Kidney tubule cell (primary cell): Measurements from ENCODE around the gene LDB1.

ENCODE experiments used
- DNase-seq: peaks from one replicate; pipeline ENCODE4 v3.0.0-alpha.2; 2018; ENCODE audit warnings: low spot score

LDB1 gene

GRCh38 chr10:102134416-102134815, 14.2 kb upstream of the LDB1 start:
- DNase-seq: no peak

- peak; percentile 83 for DNase-seq
These were observed 13.4 kb upstream of the LDB1 start for GRCh38 chr10:102133373-102134195.

- peak; percentile 99 for DNase-seq
These were observed 12.6 kb upstream of the LDB1 start, which contains the start of gene PPRC1 for GRCh38 chr10:102132563-102133372. PPRC1 (plus strand) TSS chr10:102133040; CDS start chr10:102133069, 29 bp downstream.

GRCh38 chr10:102132193-102132562, 12.0 kb upstream of the LDB1 start:
- no peak for DNase-seq

- peak; percentile 56 for DNase-seq
These were observed 11.4 kb upstream of the LDB1 start for GRCh38 chr10:102131286-102132170.

GRCh38 chr10:102123223-102123622, 3.1 kb upstream of the LDB1 start:
- no peak for DNase-seq

GRCh38 chr10:102122450-102122849, 2.3 kb upstream of the LDB1 start:
- DNase-seq: no peak

- DNase-seq: no peak
These were observed 1.7 kb upstream of the LDB1 start for GRCh38 chr10:102121739-102122372.

GRCh38 chr10:102120991-102121738, 997 bp upstream of the LDB1 start:
- DNase-seq: peak; percentile 55

DNA sequence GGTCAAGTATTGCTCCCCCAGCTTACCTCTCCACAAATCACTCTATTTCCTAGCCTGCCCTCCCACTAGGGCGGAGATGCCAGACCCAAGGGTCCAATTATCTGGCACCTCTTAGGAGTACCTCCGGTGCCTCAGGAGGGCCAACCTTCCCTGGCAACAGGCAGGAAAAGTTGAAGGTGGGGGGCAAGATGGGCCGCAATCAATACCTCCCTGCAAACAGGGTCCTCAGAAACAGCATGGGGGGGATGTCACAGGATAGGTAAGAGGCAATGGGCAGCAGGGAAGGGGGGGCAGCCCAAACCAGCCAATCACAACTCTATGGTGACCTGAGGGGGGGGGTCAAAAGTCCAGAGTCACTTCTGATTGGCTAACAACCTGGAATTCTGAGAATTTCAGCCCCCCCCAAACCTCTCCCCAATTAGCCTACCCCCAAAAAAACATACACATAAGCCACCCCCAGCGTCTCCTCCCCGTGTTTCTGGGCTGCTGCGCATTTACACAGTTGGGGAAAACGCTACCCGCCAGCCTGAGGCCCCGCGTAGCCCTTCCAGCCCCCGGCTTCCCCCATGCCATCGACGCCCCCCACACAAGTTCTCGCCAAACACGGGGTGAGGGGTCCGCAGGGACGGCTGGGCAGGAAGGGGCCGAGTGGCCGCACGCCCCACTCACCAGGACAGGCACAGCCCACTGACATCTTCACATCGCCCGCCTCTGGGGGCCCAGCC, 589 bp downstream of the LDB1 start:
- peak; percentile 70 for DNase-seq

DNA sequence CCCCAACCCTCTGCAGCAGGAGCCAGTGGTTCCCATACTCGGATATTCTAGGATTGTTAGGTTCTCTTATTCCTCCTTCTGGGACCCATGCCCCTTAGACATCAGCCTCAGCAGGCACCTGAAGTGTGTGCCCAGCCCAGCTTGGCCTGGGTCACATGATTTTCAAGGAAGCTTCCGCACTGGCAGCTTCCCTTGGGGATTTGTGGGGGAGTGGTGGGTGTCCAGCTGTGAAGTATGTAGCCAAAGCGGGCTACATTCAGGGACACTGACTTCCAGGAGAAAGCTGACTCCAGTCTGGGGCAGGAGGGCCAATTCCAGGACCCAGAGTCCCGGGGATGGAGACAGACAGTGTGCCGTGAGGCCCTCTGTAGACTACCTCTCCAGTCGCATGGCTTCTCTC, 1.3 kb downstream of the LDB1 start:
- DNase-seq: peak; percentile 65

GRCh38 chr10:102117391-102118159, 2.6 kb downstream of the LDB1 start:
- DNase-seq: peak; percentile 81

DNA sequence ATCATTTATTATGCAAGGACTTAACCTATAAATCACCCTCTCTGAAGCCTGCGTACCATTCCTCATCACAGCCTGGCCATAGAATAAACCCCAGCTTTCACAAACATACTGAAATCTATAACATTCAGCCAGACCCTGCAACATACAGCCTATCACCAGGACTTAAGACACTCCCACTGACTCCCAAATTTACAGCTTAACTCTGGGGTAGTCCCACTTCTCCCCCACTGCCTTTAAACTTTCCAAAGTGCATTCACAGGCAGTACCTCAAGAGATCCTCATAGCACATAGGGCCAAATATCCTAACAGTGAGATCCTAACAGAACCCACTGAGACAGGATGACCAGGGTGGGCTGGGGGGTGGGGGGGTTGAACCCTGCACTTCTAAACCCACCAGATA, 3.5 kb downstream of the LDB1 start:
- no peak for DNase-seq

DNA sequence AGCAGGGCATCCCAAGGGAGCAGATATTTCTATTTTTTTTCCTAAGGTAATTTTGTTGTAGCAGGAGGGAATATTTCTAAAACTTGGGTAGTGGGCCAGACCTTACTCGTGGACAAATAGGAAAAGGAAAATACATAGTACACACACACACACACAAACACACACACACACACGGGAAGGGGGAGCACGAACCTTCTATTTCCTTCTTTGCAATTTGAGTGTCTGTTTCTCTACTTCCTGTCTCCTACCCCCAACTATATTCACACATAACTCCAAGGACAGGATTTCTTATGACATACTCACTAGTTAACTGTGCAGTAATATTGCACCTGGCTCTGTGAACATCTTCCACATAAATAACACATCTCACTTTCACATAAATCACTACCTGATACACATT, 4.4 kb downstream of the LDB1 start:
- DNase-seq: peak; percentile 59

GRCh38 chr10:102114861-102115618, 5.1 kb downstream of the LDB1 start:
- DNase-seq: peak; percentile 86

DNA sequence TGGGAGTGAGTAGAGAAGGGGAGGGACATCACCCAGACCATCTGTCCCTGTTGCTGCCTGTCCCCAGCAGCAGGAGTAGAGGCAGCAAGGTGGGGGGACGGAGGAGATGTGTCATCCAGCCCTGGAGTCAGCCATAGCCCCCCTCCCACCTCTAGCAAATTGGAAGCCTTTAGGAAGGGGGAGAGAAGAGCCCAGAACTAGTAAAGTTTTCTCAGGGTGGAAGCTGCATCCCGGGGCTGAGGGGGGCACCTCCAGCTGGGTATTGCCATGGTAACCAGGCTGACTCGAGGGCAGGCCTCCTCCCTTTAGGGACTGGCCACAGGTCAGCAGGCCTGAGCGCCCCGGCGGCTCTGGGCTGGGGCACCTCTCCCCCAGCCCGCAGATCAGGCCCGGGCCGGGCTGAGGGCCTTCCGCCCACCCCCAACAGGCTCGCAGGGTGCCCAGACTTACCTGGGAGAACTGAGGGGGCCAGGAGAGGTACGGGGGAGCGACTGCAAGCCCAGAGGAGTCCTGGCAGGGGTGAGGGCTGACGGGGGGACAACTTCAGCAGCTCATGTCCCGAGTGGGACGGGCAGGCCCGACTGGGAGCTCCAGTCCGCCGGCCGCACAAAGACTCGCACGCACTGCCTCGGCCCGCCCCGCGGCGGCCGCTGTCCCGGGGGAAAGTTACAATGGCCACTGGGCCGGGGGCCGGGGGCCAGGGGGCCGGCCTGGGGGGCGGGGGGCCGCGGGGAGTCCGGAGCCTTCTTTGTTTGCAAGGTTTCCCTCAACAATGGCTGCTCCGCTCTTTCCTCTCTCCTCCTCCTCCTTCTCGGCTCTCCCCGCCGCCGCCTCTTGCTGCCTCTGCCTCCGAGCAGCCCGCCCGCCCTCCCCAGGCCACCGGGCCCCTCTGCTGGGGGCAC, 6.0 kb downstream of the LDB1 start:
- DNase-seq: peak; percentile 29

GRCh38 chr10:102113261-102113955, 6.8 kb downstream of the LDB1 start:
- no peak for DNase-seq
